RWPE1 (cell line): ENCODE results near the gene TSR3.
A peak's percentile ranks its signal among the peaks of the same experiment; 100 is the strongest.

Experiments
- CTCF ChIA-PET: fragments of 350-600 bp; sonication (Branson Sonifier 250); formaldehyde crosslinking; extraction: SDS; loops from one replicate; lab custom pipeline; 2021; lab: Yijun Ruan, JAX
- POLR2A ChIA-PET: fragments of 400-600 bp; formaldehyde crosslinking; extraction: SDS; loops from one replicate; lab custom pipeline; 2020; ENCODE audit warnings: antibody characterized with exemption; ENCODE audit not compliant: low non-redundant PET; lab: Yijun Ruan, JAX
- DNase-seq: peaks from one replicate; pipeline ENCODE4 v3.0.0; 2012; ENCODE audit warnings: low spot score
- H3K27ac ChIP-seq: fragments of 450-650 bp; 2 replicates; pipeline ENCODE4 v1.5.1; 2017
- TF ChIP-seq, protein P1 (sequence below): fragments of 450-650 bp; conservative IDR thresholded peaks from 2 replicates; pipeline ENCODE4 v1.5.1; 2017; ENCODE audit warnings: low read depth, mild to moderate bottlenecking

Gene TSR3

GRCh38 chr16:1366060-1366711, 14.5 kb upstream of the TSR3 start:
- H3K27ac ChIP-seq: peak overlapping the region; percentile 38; the same call in 1 of the 2 replicates
- no peak for DNase-seq
- ChIA-PET POLR2A (no interaction called here), CTCF (no interaction called here)
- TF ChIP-seq, protein P1, sequence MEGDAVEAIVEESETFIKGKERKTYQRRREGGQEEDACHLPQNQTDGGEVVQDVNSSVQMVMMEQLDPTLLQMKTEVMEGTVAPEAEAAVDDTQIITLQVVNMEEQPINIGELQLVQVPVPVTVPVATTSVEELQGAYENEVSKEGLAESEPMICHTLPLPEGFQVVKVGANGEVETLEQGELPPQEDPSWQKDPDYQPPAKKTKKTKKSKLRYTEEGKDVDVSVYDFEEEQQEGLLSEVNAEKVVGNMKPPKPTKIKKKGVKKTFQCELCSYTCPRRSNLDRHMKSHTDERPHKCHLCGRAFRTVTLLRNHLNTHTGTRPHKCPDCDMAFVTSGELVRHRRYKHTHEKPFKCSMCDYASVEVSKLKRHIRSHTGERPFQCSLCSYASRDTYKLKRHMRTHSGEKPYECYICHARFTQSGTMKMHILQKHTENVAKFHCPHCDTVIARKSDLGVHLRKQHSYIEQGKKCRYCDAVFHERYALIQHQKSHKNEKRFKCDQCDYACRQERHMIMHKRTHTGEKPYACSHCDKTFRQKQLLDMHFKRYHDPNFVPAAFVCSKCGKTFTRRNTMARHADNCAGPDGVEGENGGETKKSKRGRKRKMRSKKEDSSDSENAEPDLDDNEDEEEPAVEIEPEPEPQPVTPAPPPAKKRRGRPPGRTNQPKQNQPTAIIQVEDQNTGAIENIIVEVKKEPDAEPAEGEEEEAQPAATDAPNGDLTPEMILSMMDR: no peak

DNA sequence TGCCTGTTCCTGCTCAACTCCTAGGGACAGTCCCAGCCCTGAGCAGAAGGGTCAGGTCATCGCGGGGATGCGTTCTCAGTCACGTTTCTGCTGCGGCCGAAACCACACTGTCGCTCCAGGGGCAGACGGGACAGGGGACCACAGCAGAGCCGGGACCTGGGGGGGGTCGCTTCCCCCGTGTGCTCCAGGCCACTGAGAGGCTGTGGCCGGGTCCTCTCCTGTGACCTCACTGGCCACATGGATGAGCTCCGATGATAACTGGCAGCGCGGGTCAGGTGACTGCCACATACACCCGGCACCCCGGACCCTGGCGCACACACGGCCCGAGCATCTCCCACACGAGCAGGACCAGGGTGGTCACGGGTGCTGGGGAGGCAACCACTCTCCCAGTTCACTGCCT, 12.8 kb upstream of the TSR3 start:
- CTCF ChIA-PET: interaction anchor here (0.6 kb wide), 2 partner anchors 80 to 341 kb away, joined by 3 read pairs; no protein-coding TSS in a partner anchor
- POLR2A ChIA-PET: interaction anchor here (0.6 kb wide), 1 partner anchor 9 kb away, joined by 3 read pairs; no protein-coding TSS in a partner anchor
- H3K27ac ChIP-seq: peak overlapping the region; percentile 25; the same call in 1 of the 2 replicates
- TF ChIP-seq, protein P1: no peak
- no peak for DNase-seq

DNA sequence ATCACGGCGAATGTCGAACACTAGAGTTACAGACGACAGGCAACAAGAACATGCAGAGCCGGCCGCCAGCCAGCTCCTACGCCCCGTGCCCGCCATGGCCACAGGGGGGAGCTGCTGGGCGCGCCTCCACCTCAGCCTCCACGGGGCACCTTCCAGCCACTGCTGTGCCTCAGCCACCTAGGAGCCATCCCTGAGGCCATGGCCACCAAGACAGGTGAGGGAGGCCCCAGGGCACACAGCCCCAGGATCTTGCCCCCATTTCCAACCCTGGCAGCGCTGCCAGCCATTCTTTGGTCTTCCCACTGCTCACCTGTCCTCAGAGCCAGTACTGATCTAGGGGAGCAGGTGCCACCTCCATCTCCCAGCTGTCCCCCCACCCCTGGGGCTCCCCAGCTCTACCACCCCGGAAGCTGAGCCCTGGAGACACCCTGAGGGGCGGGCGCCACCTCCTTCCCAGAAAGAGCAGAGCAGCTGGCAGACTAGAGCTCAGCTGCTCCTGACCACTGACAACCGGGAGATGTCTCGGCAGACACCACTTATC, 11.9 kb upstream of the TSR3 start:
- TF ChIP-seq, protein P1: peak; percentile 88

GRCh38 chr16:1362807-1363206, 11.1 kb upstream of the TSR3 start:
- no peak for DNase-seq
- CTCF ChIA-PET: interaction anchor here (0.6 to 1.6 kb wide), 10 partner anchors 9 to 450 kb away, joined by 3 to 13 read pairs (median 6); no protein-coding TSS in a partner anchor
- H3K27ac ChIP-seq: no peak overlapping the region
- TF ChIP-seq, protein P1: no peak
- POLR2A ChIA-PET: no interaction called here

More for the DNA sequence above, 11.9 kb upstream of the TSR3 start:
- DNase-seq: peak; percentile 62
- ChIA-PET CTCF (interaction anchor here (0.5 to 1.6 kb wide), 15 partner anchors 10 to 449 kb away, joined by 3 to 13 read pairs (median 4); no protein-coding TSS in a partner anchor), POLR2A (interaction anchor here (0.6 kb wide), 1 partner anchor 644 kb away, joined by 3 read pairs; no protein-coding TSS in a partner anchor)
- H3K27ac ChIP-seq: 0 out of 2 replicates have a peak overlapping the region, but pooled peaks have one; percentile 23

GRCh38 chr16:1361685-1362360, 10.1 kb upstream of the TSR3 start:
- TF ChIP-seq, protein P1: no peak
- H3K27ac ChIP-seq: no peak overlapping the region
- ChIA-PET CTCF (interaction anchor here (0.7 kb wide), 1 partner anchor 56 kb away, joined by 3 read pairs; no protein-coding TSS in a partner anchor), POLR2A (no interaction called here)
- DNase-seq: no peak

DNA sequence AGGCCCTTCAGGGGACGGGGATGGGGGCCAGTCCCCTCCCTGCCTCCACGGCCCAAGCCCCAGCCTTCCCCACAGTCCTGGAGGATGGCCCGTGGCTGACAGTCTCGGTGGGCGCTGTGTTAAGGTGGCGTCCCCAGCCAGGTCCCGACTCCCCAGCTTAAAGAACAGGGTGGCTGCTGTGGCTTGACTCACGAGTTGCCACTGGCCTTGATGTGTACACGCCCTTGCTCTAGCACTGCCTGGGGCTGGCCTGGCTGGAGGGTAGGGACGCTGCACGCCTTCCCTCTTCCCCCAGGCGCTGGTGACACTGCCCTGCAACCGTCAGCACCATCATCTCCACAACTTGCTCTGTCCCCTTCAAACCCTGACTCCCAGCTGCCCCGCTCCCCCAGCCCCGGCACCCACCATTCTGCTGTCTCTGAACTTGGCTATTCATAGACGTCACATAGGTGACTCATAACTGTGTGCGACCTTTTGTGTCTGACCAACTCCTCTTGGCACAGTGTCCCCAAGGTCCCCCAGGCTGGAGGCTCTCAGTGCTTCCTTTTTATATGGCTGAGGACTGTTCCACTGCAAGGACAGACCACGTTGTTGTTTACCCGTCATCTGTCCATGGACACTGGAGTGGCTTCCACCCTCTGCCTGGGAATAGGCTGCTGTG, 6.4 kb upstream of the TSR3 start:
- POLR2A ChIA-PET: no interaction called here
- CTCF ChIA-PET: no interaction called here

More for the DNA sequence above, 6.4 kb upstream of the TSR3 start:
- TF ChIP-seq, protein P1: no peak
- no peak for DNase-seq
- peak overlapping the region; percentile 47 for H3K27ac ChIP-seq
